H9 (cell line): ENCODE measurements around the gene HOXD12. TPM values are rescaled to one million over a fixed set of nuclear protein-coding genes. Genes with fewer than 3 reads are reported as not detected.

Source experiments
- DNase-seq: peaks from one replicate; pipeline ENCODE4 v3.0.0-alpha.2; 2017
- H2AFZ ChIP-seq: one replicate; pipeline ENCODE4 v1.6.1; 2013; ENCODE audit warnings: mild to moderate bottlenecking, low read length, control low read depth, moderate library complexity
- H2AK5ac ChIP-seq: 2 replicates; pipeline ENCODE4 v1.6.1; 2013; ENCODE audit warnings: low read length, control low read depth, mixed read lengths; ENCODE audit not compliant: insufficient read length
- H2BK120ac ChIP-seq: one replicate; pipeline ENCODE4 v1.6.1; 2013; ENCODE audit warnings: low read depth, mild to moderate bottlenecking, low read length, control low read depth, inconsistent platforms; ENCODE audit not compliant: poor library complexity, severe bottlenecking
- H2BK12ac ChIP-seq: 2 replicates; pipeline ENCODE4 v1.6.1; 2013; ENCODE audit warnings: low read length, control low read depth, mixed read lengths, low read depth; ENCODE audit not compliant: insufficient read length
- H2BK15ac ChIP-seq: 2 replicates; pipeline ENCODE4 v1.6.1; 2013; ENCODE audit warnings: low read depth, low read length, control low read depth
- H2BK20ac ChIP-seq: one replicate; pipeline ENCODE4 v1.6.1; 2013; ENCODE audit warnings: low read depth, mild to moderate bottlenecking, low read length, control low read depth, inconsistent platforms; ENCODE audit not compliant: poor library complexity, severe bottlenecking
- H2BK5ac ChIP-seq: 2 replicates; pipeline ENCODE4 v1.6.1; 2013; ENCODE audit warnings: low read length, control low read depth, mixed read lengths; ENCODE audit not compliant: insufficient read length
- H3K14ac ChIP-seq: 2 replicates; pipeline ENCODE4 v1.6.1; 2013; ENCODE audit warnings: low read length, control low read depth; ENCODE audit not compliant: insufficient read depth
- H3K18ac ChIP-seq: 2 replicates; pipeline ENCODE4 v1.6.1; 2013; ENCODE audit warnings: low read depth, mild to moderate bottlenecking, mixed read lengths, low read length, control low read depth; ENCODE audit not compliant: insufficient read length
- H3K23ac ChIP-seq: 2 replicates; pipeline ENCODE4 v1.6.1; 2013; ENCODE audit warnings: low read length, control low read depth, mixed read lengths, low read depth; ENCODE audit not compliant: insufficient read length
- H3K23me2 ChIP-seq: 2 replicates; pipeline ENCODE4 v1.6.1; 2013; ENCODE audit warnings: low read depth, mild to moderate bottlenecking, mixed read lengths, low read length, control low read depth; ENCODE audit not compliant: insufficient read length, poor library complexity, severe bottlenecking
- H3K27ac ChIP-seq: 2 replicates; pipeline ENCODE4 v1.5.1; 2013; ENCODE audit warnings: low read length, control low read depth, mixed read lengths, low read depth; ENCODE audit not compliant: insufficient read length
- H3K27me3 ChIP-seq: 2 replicates; pipeline ENCODE4 v1.6.1; 2013; ENCODE audit warnings: low read length, control low read depth, inconsistent platforms; ENCODE audit not compliant: insufficient read depth
- H3K4ac ChIP-seq: 2 replicates; pipeline ENCODE4 v1.6.1; 2013; ENCODE audit warnings: low read depth, mild to moderate bottlenecking, control low read depth, inconsistent platforms, low read length, moderate library complexity
- H3K4me1 ChIP-seq: 2 replicates; pipeline ENCODE4 v1.6.1; 2013; ENCODE audit warnings: low read length, control low read depth, inconsistent platforms; ENCODE audit not compliant: insufficient read depth
- H3K4me2 ChIP-seq: 2 replicates; pipeline ENCODE4 v1.6.1; 2013; ENCODE audit warnings: low read length, control low read depth, mixed read lengths; ENCODE audit not compliant: insufficient read length, insufficient read depth
- H3K56ac ChIP-seq: 2 replicates; pipeline ENCODE4 v1.6.1; 2013; ENCODE audit warnings: low read depth, mild to moderate bottlenecking, mixed read lengths, low read length, control low read depth; ENCODE audit not compliant: insufficient read length
- H3K79me1 ChIP-seq: 2 replicates; pipeline ENCODE4 v1.6.1; 2013; ENCODE audit warnings: low read depth, mild to moderate bottlenecking, moderate library complexity, low read length, control low read depth, inconsistent platforms; ENCODE audit not compliant: insufficient read depth, poor library complexity, severe bottlenecking
- H3K79me2 ChIP-seq: 2 replicates; pipeline ENCODE4 v1.6.1; 2013; ENCODE audit warnings: low read length, control low read depth, inconsistent platforms; ENCODE audit not compliant: insufficient read depth
- H3K9ac ChIP-seq: 2 replicates; pipeline ENCODE4 v1.6.1; 2013; ENCODE audit warnings: low read length, control low read depth, mixed read lengths; ENCODE audit not compliant: insufficient read length; ENCODE audit errors: extremely low read depth
- H3K9me3 ChIP-seq: one replicate; pipeline ENCODE4 v1.6.1; 2013; ENCODE audit warnings: low read depth, low read length, inconsistent platforms; ENCODE audit not compliant: control insufficient read depth
- H3T11ph ChIP-seq: one replicate; pipeline ENCODE4 v1.6.1; 2013; ENCODE audit warnings: mild to moderate bottlenecking, low read length, control low read depth, inconsistent platforms
- H4K20me1 ChIP-seq: one replicate; pipeline ENCODE4 v1.6.1; 2013; ENCODE audit not compliant: control insufficient read depth, insufficient read length, insufficient read depth
- H4K5ac ChIP-seq: 2 replicates; pipeline ENCODE4 v1.6.1; 2013; ENCODE audit warnings: low read depth, mild to moderate bottlenecking, mixed read lengths, low read length, control low read depth; ENCODE audit not compliant: insufficient read length
- H4K8ac ChIP-seq: replicated peaks from 2 replicates; pipeline ENCODE4 v1.6.1; 2013; ENCODE audit warnings: low read length, control low read depth, mixed read lengths, low read depth; ENCODE audit not compliant: insufficient read length
- H4K91ac ChIP-seq: 2 replicates; pipeline ENCODE4 v1.6.1; 2013; ENCODE audit warnings: low read depth, mild to moderate bottlenecking, moderate library complexity, mixed read lengths, low read length, control low read depth; ENCODE audit not compliant: insufficient read length
- H3K27ac Mint-ChIP-seq, 3 experiments: 2 replicates in 2 of 3; 3 replicates in 1 of 3; pipeline ENCODE4 v1.8.0; 2020 to 2021; ENCODE audit warnings: mixed read lengths in 3 of 3, mild to moderate bottlenecking in 1 of 3, moderate library complexity in 1 of 3
- H3K27me3 Mint-ChIP-seq: 2 replicates; pipeline ENCODE4 v1.8.0; 2021; ENCODE audit warnings: low read depth, mild to moderate bottlenecking, moderate library complexity, mixed read lengths
- H3K36me3 Mint-ChIP-seq, 3 experiments: 2 replicates in 2 of 3; 3 replicates in 1 of 3; pipeline ENCODE4 v1.8.0; 2020 to 2021; ENCODE audit warnings: low read depth in 3 of 3, mixed read lengths in 3 of 3; ENCODE audit not compliant: insufficient read depth in 1 of 3
- H3K4me1 Mint-ChIP-seq, 2 experiments: 2 replicates each; pipeline ENCODE4 v1.8.0; 2020; ENCODE audit warnings: mixed read lengths in 2 of 2
- H3K4me3 Mint-ChIP-seq, 2 experiments: 2 replicates in 1 of 2; 3 replicates in 1 of 2; pipeline ENCODE4 v1.8.0; 2020 to 2021; ENCODE audit warnings: mild to moderate bottlenecking in 2 of 2, mixed read lengths in 2 of 2, moderate library complexity in 1 of 2
- H3K9me3 Mint-ChIP-seq, 2 experiments: 2 replicates in 1 of 2; 3 replicates in 1 of 2; pipeline ENCODE4 v1.8.0; 2020; ENCODE audit warnings: mild to moderate bottlenecking in 2 of 2, mixed read lengths in 2 of 2, moderate library complexity in 1 of 2
- WGBS: extraction: QIAGEN DNeasy Blood & Tissue Kit; methylation state at CpG from one replicate; pipeline ENCODE4 v1.1.7; 2013; ENCODE audit warnings: missing lambda C conversion rate, low lambda C conversion rate, mixed read lengths; ENCODE audit not compliant: insufficient read length; ENCODE audit errors: extremely low coverage; 5-methylcytosine and 5-hydroxymethylcytosine counted together
- total RNA-seq: library from RNA; stranded (reverse); gene quantifications from 2 replicates; pipeline ENCODE4 v1.2.1, GENCODE V29; 2021
- TF ChIP-seq, protein P1 (sequence below): fragments of 200-600 bp; sonication (generic); conservative IDR thresholded peaks from 3 replicates; pipeline ENCODE4 v1.8.0; 2021; ENCODE audit warnings: antibody characterized with exemption, mild to moderate bottlenecking

Gene HOXD12
- total RNA-seq, 1 experiment from 2014 or later, result not detected

DNA sequence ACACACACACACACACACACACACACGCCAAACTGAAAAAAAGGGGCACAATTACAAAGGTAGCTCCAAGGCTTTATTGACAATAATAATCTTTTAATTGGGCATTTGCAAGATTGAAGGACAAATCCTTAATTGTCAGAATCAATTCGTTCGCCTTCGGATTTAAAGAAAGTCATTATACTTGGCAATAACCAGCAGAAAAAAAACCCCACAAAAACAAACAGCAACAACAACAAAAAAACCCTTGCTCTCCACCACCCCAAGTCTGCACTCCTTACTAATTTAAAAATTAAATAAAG is 28.1 kb downstream of the HOXD12 start:
- peaks cover 12 to 20% of the 10 kb centered on the region in 2 experiments for H3K4me1 Mint-ChIP-seq
- H3K14ac ChIP-seq, result no peak overlapping the region
- H3K79me1 ChIP-seq, result no peaks in the 10 kb centered on the region
- H3T11ph ChIP-seq, result no peak overlapping the region
- H3K27ac ChIP-seq, result no peak overlapping the region
- no peak overlapping the region for H3K23ac ChIP-seq
- TF ChIP-seq, protein P1, sequence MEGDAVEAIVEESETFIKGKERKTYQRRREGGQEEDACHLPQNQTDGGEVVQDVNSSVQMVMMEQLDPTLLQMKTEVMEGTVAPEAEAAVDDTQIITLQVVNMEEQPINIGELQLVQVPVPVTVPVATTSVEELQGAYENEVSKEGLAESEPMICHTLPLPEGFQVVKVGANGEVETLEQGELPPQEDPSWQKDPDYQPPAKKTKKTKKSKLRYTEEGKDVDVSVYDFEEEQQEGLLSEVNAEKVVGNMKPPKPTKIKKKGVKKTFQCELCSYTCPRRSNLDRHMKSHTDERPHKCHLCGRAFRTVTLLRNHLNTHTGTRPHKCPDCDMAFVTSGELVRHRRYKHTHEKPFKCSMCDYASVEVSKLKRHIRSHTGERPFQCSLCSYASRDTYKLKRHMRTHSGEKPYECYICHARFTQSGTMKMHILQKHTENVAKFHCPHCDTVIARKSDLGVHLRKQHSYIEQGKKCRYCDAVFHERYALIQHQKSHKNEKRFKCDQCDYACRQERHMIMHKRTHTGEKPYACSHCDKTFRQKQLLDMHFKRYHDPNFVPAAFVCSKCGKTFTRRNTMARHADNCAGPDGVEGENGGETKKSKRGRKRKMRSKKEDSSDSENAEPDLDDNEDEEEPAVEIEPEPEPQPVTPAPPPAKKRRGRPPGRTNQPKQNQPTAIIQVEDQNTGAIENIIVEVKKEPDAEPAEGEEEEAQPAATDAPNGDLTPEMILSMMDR, result no peak
- peaks cover 97% of the 10 kb centered on the region for H3K27me3 Mint-ChIP-seq
- no peaks in the 10 kb centered on the region for H4K20me1 ChIP-seq
- no peak overlapping the region for H3K27ac Mint-ChIP-seq
- no peaks in the 10 kb centered on the region for H3K23me2 ChIP-seq
- H3K36me3 Mint-ChIP-seq, result no peaks in the 10 kb centered on the region; a peak in 2 of 7 replicates
- no peak overlapping the region for H2AFZ ChIP-seq
- H2BK20ac ChIP-seq, result no peak overlapping the region
- no peak overlapping the region for H3K4me2 ChIP-seq
- no peak overlapping the region for H3K9ac ChIP-seq
- no peaks in the 10 kb centered on the region for H3K4me1 ChIP-seq
- no peak overlapping the region for H2AK5ac ChIP-seq
- peak overlapping the region in 1 of 2 experiments; percentile 30; a peak in 1 of 5 replicates for H3K4me3 Mint-ChIP-seq
- H3K4ac ChIP-seq, result no peak overlapping the region
- H2BK120ac ChIP-seq, result no peak overlapping the region
- no peak overlapping the region for H4K91ac ChIP-seq
- no peaks in the 10 kb centered on the region for H3K9me3 ChIP-seq
- no CpG with 5 or more reads among the region's 4 CpGs for whole genome bisulfite sequencing
- H2BK12ac ChIP-seq, result no peak overlapping the region
- H3K79me2 ChIP-seq, result no peaks in the 10 kb centered on the region
- no peak overlapping the region for H4K5ac ChIP-seq
- H2BK5ac ChIP-seq, result no peak overlapping the region
- H3K56ac ChIP-seq, result no peak overlapping the region
- no peak overlapping the region for H2BK15ac ChIP-seq
- peaks cover 2 to 17% of the 10 kb centered on the region in 2 experiments; a peak in 4 of 5 replicates for H3K9me3 Mint-ChIP-seq
- DNase-seq, result no peak
- no peak overlapping the region for H3K18ac ChIP-seq
- H4K8ac ChIP-seq, result no peak overlapping the region
- peaks cover 89% of the 10 kb centered on the region for H3K27me3 ChIP-seq
